HG02973 (cell line): Measurements from ENCODE around the gene ELF2.
"Not testable (repeated sequence)": the region's sequence is repeated elsewhere in the genome, so short reads cannot be mapped to it uniquely, and the experiment has no call there.

ENCODE experiments used
- ATAC-seq: cut with Tn5 transposase; IDR thresholded peaks from one replicate; pipeline ENCODE4 v1.9.1; 2021; ENCODE audit warnings: moderate library complexity; ENCODE audit not compliant: unreplicated experiment

Gene ELF2

DNA sequence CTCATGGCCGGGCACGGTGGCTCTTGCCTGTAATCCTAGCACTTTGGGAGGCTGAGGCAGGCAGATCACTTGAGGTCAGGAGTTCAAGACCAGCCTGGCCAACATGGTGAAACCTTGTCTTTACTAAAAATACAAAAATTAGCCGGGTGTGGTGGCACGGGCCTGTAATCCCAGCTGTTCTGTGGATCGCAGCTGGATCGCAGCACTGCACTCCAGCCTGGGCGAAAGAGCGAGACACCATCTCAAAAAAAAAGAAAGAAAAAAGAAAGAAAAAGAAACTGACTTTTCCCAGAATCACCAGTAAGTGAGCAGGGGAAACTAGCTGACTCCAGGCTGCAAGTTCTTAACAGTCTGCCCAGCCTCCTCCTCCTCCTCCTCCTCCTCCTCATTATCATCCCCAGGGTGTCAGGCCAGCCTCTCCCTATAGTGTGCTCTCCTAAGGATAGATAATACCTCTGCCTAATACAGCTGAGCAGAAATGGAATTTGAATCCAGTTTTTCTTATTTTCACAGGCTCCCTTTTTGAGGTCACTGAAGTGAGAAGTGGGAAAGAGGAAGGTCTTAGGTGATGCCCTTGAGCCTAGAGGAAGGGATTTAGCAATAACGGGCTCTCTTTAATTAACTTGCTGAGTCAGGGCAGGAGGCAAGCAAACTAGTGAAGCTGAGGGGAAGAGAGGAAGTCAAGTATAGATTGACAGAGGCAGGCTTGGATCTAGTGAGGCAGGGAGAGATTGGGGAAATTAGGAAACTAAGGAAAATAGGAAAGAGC is 11.8 kb upstream of the ELF2 start:
- no peak for ATAC-seq

DNA sequence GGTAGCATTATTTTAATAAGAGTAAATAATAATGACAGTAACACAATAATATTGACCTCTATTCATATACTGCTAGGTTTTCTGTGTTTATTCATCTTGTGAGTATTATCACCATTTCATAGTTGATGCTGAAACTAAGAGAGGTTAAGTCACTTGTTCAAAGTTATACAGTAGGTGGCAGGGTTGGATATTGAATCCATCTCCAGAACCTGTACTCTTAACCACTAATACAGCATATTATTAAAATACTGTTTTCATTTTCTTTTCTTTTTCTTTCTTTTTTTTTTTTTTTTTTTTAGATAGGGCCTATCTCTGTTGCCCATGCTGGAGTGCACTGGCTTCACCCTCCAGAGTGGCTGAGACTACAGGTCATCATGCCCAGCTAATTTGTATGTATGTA is 7.1 kb upstream of the ELF2 start:
- ATAC-seq = no peak

DNA sequence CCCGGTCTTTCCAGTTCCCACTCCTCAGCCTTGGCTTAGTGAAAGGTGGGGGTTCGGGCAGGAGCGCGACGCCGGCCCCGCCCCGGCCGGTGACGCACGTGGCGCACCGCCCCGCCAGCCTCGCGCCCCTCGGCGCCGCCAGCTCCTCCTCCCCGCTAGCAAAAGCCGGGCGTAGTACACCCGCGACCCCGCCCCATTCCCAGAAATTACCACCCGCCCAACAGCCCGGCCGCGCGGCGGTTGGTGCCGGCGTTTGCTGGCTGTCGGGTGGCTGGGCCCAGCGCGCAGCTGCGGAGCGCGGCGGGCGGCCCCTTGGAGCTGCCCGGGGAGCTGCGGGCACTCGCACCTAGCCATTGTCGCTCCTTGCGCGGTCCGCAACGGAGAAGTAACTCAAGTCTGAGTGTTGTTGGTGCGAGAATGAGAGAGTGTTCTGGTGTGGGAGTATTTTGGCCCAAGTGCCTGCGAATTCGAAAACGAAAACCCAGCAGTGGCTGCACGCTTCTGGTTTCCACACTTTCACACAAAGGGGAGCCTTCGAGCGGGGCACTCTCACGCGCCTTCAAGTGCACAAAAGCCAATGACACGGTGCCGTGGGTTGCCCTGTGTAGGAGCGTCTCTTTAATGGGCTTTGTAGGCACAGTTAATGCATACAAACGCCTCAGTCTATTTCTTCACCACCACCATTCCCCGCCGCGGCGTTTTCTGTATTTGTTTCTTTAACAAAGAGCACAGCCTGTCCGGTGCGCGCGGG is 1.0 kb upstream of the ELF2 start:
- ATAC-seq = peak; percentile 58

DNA sequence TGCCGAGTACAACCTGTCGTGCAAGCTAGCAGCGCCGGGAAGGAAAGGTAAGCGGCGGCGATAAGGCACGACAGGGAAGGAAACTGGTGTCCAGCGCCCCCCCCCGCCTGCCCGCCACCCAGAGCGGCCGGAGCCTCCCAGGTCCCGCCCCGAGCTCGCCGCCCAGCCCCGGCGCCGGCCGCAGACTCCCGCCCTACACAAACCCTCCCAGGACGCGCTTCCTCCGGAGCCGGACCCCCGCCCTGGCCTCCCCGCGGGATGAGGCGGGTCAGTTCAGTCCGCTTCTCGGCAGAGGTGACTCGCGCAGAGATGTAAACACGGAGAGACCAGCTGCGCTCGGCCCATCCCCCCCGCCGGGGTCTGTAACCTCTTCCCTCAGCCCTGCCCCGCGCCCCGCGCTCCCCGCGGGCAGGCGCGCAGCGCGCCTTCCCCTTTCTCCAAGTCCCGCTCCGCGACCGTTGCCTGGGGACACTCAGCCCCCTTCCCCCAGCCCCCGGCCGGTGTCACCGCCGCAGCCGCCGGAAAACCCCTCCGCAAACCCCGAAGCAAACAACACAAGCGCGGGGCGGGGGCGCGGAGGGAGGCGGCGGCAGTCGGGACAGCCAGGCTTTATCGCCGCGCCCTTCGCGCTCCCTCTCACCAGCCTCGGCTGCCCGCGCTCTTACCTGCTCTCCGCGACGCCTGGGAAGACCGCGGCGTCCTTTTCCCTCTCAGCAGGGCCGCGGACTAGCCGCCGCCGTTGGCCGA is 543 bp downstream of the ELF2 start:
- ATAC-seq = peak; percentile 17

DNA sequence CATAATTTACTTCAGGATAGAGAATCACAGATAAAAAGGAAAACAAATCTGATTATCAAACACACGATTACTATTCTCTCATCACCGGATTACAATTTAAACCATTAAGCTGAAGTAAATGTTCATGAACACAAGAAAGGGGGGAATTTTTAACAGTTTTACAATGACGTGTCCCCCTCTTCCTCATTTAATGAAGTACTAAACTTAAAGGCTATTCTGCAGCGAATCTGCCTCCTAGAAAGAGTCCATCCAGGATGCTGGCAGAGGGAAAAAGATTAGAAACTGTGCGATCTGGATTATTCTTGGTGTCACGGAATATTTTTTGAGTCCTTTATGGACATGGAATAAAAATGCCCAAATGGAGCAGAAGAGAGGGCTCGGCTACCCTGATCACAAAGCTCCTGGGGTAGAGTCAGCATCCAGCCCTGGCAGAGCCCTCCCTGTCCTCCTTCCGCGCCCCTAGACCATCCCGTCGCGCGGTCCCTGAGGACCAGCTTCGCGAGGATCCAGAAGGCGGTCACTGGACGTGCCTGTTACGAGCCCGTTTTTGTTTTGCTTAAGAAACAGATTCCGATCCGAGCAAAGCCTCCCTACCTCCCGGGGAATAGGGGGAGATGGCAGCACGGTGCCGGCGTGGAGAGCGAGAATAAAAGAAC is 1.2 kb downstream of the ELF2 start:
- no peak for ATAC-seq

DNA sequence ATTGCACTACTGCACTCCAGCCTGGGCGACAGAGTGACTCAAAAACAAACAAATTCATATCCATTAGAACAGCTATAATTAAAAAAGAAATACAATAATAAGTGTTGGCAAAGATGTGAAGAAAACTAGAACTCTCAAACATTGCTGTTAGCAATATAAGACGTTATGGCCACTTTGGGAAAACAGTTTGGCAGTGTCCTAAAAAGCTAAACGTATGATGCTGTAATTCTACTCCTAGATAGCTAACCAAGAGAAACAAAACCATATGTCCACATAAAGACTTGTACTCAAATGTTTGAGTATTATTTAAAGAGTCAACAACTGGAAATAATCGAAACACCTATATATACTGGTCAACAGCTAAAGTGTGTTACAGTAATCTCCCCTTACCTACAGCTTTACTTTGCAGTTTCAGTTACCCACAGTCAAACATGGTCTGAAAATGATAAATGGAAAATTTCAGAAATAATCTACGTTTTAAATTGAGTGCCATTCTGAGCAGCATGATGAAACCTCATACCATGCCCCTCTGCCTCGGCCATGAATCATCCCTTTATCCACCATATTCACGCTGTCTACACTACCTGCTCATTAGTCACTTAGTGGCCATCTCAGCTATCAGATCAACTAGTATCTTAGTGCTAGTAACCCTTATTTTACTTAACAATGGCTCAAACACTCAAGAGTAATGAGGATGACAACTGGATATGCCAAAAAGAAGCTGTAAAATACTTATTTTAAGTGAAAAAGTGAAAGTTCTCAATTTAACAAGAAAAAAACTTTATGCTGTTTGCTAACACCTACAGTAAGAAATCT is 4.9 kb downstream of the ELF2 start:
- no peak for ATAC-seq

DNA sequence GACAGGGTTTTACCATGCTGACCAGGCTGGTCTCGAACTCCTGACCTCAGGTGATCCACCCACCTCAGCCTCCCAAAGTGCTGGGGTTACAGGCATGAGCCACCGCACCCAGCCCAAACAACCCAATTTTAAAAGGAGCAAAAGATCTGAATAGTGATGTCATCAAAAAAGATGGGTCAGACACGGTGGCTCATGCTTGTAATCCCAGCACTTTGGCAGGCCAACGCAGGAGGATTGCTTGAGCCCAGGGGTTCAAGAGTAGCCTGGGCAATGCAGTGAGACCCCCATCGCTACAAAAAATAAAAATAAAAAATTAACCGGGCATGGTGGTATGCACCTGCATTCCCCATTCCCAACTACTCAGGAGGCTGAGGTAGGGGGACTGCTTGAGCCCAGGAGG is 6.1 kb downstream of the ELF2 start:
- no peak for ATAC-seq

DNA sequence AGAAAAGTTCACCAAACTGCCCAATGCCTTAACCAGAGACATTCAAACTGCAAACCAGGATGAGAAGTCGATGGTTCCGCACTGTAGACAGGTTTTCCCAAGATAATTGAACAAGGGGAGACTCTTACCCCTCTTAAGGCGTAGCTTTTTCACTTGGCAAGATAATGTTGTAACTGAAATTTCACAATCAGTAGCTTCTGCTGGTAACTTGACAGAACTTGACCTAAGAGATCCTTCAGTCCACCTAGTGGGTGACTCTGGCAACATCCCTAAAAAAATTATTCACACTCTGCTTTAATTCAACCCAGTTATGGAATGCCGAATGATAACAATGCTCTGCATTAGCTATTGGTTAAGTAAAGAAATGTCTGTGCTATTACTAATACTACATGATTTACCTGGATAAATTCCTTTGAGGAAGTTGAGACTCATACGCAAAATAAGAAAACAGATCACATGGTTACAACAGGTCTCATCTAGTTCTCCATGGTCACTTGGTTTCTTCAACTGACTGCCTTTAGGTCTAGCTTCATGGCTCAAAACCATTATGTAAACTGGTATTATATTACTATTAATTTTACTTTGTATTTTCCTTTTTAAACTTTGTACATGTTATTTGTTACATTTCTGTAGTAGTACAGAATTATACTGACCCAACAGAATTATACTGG is 9.1 kb downstream of the ELF2 start:
- no peak for ATAC-seq

DNA sequence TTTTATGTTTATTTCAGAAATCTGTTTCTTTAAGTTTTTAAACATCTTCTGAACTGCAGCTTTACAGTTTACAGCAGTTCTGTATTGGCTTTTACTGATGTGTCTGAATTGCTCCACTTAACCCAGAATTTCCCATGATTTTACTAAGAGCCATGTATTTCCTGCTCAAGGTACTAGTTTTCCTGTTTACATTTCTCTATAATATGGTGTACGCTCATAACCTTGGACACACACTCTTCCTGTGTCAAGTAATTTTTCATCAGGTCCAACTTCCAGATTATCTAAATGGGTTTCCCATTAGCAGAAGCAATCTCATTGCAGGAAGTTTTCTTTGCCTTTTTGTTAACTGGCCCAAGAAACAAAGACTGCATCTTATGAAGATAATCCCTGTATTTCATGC is 12.3 kb downstream of the ELF2 start:
- ATAC-seq = no peak

DNA sequence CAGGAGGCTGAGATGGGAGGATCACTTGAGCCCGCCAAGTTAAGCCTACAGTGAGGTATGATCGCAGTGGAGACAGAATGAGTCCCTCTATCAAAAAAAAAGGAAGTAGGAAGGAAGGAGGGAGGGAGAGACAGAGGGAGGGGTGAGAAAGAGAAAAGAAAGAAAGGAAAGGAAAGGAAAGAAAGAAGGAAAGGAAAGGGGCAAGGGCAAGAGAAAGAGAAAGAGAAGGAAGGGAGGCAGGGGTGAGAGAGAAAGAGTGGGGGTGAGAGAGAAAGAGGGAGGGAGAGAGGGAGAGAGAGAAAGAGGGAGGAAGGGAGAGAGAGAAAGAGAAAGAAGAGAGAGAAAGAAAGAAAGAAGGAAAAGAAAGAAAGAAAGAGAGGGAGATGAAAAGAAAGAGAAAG is 13.2 kb downstream of the ELF2 start:
- no peak for ATAC-seq

DNA sequence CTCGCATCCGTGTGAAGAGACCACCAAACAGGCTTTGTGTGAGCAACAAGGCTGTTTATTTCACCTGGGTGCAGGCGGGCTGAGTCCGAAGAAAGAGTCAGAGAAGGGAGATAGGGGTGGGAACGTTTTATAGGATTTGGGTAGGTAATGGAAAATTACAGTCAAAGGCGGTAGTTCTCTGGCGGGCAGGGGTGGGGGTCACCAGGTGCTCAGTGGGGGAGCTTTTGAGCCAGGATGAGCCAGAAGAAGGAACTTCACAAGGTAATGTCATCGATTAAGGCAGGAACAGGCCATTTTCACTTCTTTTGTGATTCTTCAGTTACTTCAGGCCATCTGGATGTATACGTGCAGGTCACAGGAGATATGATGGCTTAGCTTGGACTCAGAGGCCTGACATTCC is 19.0 kb downstream of the ELF2 start:
- ATAC-seq = not testable (repeated sequence)

DNA sequence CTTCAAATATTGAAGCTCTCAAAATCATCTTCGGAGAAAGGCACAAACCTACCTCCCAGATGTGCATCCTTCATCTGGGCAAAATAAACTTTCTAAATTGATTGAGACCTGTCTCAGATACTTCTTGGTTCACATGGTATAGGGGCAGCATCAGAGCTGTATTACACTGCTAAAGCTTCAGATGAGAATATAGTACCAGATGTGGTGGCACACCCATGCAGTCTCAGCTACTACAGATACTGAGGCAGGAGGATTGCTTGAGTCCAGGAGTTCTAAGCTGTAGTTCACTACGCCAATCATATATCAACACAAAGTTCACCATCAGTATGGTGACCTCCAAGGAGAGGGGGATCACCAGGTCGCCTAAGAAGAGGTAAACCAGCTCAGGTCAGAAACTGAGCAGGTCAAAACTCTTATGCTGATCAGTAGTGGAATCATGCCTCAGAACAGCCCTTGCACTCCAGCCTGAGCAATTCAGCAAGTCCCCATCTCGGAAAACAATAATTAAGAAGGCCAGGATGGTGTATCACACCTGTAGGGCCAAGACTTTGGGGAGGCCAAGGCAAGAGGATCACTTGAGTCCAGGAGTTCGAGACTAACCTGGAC is 22.0 kb downstream of the ELF2 start:
- no peak for ATAC-seq

DNA sequence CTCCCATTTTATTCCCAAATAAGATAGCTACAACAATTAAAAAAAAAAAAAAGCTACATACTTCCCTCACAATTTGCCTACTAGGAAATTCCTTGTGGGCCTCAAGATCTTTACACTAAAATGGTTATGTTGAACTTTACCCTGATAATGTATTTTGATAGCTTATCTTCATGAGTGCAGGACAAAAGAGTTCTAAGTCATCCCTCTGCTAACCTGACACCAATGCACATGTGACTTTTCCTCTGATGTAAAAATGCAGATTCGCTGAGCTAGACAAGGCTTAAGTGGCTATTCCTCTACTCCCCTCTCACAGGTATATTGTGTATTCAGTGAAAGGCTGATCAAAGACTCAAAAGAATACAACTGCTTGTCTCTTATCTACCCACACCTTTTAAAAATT is 22.5 kb downstream of the ELF2 start:
- ATAC-seq = no peak

DNA sequence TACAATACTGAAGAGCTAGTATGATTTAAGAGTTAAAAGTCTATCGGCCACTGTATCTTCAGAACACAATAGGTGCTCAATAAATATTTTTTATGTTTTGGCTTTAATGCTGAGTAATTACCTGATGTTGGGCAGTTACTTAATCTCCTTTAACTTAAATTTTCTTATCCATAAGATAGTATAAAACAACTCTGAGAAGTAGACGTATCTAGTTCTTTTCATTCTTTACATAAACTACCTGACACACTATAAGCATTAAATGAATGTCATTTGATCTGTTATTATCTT is 22.9 kb downstream of the ELF2 start:
- ATAC-seq = no peak

DNA sequence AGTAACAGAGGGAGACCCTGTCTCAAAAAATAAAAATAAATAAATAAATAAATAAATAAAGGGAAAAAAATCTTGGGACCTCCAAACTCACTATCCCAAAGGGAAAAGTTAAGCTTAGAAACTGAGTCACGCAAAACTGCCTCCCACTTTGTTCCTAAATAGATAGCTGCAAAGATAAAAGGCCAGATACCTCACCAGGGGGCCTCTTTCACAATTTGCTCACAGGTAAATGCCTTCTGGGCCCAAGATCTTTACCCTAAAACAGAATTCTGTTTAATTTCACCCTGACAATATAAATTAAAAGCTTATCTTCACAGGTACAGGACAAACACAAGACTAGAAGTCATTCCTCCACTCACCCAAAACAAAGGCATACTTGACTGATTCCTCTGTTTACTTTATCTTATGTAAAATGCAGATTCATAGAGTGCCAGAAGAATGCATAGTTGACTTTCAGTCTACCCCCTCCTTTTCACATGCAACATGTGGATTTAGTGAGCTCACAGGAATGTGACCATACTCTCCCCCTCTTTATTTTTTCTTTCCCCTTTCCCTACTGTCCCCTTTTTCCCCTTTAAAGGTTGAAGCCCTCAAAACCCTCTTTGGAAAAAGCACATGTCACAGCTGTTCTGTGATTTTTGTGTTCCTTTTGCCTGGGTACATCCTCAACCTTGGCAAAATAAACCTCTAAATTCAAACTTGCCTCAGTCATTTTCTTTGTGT is 23.4 kb downstream of the ELF2 start:
- no peak for ATAC-seq

DNA sequence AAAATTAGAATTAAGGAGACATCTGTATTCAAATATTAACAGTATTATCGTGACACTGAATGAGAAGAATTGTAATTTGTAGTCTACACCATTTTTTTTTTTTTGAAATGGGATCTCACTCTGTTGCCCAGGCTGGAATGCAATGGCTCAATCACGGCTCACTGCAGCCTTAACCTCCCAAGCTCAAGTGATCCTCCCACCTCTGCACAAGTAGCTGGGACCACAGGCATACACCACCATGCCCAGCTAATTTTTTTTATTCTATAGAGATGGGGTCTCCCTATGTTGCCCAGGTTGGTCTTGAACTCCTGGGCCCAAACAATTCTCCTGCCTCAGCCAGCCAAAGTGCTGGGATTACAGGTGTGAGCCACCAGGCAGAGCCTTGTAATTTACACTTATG is 24.8 kb downstream of the ELF2 start:
- no peak for ATAC-seq

DNA sequence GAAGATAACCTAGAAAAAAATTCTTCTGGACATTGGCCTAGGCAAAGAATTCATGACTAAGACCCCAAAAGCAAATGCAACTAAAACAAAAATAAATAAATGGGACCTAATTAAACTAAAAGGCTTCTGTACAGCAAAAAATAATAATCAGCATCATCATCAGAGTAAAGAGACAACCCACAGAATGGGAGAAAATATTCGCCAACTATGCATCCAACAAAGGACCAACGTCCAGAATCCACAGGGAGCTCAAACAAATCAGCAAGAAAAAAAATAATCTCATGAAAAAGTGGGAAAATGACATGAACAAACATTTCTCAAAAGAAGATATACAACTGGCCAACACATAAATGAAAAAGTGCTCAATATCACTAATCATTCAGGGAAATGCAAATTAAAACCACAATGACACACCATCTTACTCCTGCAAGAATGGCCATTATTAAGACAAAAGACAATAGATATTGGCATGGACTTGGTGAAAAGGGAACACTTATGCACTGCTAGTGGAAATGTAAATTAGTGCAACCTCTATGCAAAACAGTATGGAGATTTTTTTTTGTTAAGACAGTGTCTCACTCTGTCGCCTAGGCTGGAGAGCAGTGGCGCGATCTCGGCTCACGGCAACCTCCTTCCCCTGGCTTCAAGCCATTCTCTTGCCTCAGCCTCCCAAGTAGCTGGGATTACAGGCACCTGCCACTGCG is 29.9 kb downstream of the ELF2 start:
- ATAC-seq = no peak

DNA sequence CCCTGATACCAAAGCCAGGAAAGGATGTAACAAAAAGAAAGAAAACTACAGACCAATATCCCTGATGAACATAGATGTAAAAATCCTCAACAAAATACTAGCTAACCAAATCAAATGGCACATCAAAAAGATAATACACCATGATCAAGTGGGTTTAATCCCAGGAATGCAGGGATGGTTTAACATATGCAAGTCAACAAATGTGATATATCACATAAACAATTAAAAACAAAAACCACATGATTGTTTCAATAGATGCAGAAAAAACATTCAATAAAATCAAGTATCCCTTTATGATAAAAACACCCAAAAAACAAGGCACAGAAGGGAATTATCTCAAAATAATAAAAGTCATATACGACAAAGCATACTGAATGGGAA is 31.5 kb downstream of the ELF2 start:
- no peak for ATAC-seq
